Endothelial cell of umbilical vein (primary cell): ENCODE results near the gene PCSK9. TPM values are rescaled to one million over a fixed set of nuclear protein-coding genes. Genes with fewer than 3 reads are reported as not detected.
"Not testable (repeated sequence)": the region's sequence is repeated elsewhere in the genome, so short reads cannot be mapped to it uniquely, and the experiment has no call there.

Experiments
- BruUV-seq: library from RNA; stranded (reverse); fragments of 400-500 nt; replicated peaks from 2 replicates; lab custom pipeline; 2021; lab: Mats Ljungman, UMichigan
- CTCF ChIA-PET: fragments of 300-600, 350-600 bp; sonication (Branson Sonifier 250); formaldehyde crosslinking; loops from one replicate; lab custom pipeline; 2021; ENCODE audit warnings: antibody characterized with exemption, inconsistent platforms; lab: Charles Lee
- POLR2A ChIA-PET: fragments of 300-600, 350-600 bp; sonication (Branson Sonifier 250); formaldehyde crosslinking; loops from one replicate; lab custom pipeline; 2021; ENCODE audit warnings: antibody characterized with exemption, inconsistent platforms; lab: Charles Lee
- DNase-seq: peaks from one replicate; pipeline ENCODE4 v3.0.0-alpha.2; 2011; ENCODE audit warnings: low read depth, low spot score
- FAIRE-seq: peaks from 2 replicates; lab custom pipeline; 2011; peaks lifted over from hg19 to GRCh38; lab: Jason Lieb, UNC
- H2AFZ ChIP-seq: 2 replicates; pipeline ENCODE4 v1.6.0; 2012; ENCODE audit warnings: low read depth, low read length, control low read depth, inconsistent platforms
- H3K27ac ChIP-seq: 2 replicates; pipeline ENCODE4 v1.5.1; 2011; ENCODE audit warnings: low read depth, mild to moderate bottlenecking, control low read depth, low read length, moderate library complexity; ENCODE audit not compliant: insufficient read depth
- H3K27me3 ChIP-seq, 2 experiments: 2 replicates each; pipeline versions ENCODE4 v1.6.0 to v1.6.1; 2011; ENCODE audit warnings: low read length in 2 of 2, mixed read lengths in 1 of 2; ENCODE audit not compliant: control insufficient read depth in 2 of 2, insufficient read depth in 2 of 2
- H3K36me3 ChIP-seq, 2 experiments: 2 replicates in 1 of 2; 3 replicates in 1 of 2; pipeline ENCODE4 v1.5.1; 2011; ENCODE audit warnings: low read length in 2 of 2, mild to moderate bottlenecking in 1 of 2, moderate library complexity in 1 of 2; ENCODE audit not compliant: control insufficient read depth in 2 of 2, insufficient read depth in 2 of 2; ENCODE audit errors: extremely low read depth in 1 of 2
- H3K4me1 ChIP-seq: 3 replicates; pipeline ENCODE4 v1.5.1; 2011; ENCODE audit warnings: mild to moderate bottlenecking, low read length; ENCODE audit not compliant: control insufficient read depth, insufficient read depth; ENCODE audit errors: extremely low read depth
- H3K4me2 ChIP-seq: 2 replicates; pipeline ENCODE4 v1.6.1; 2011; ENCODE audit warnings: low read length, control low read depth, mixed read lengths; ENCODE audit not compliant: insufficient read depth
- H3K4me3 ChIP-seq, 3 experiments: fragments of 200-600 bp in 1 of 3; sonication (generic), shearing (Covaris generic) in 1 of 3; replicated peaks in 1 of 3; 2 replicates each; pipeline ENCODE4 v1.5.1; 2011 to 2016; ENCODE audit warnings: control low read depth in 3 of 3, low read length in 3 of 3, mild to moderate bottlenecking in 2 of 3, inconsistent platforms in 1 of 3, low read depth in 1 of 3, moderate library complexity in 1 of 3; ENCODE audit not compliant: insufficient read depth in 1 of 3
- H3K79me2 ChIP-seq: 2 replicates; pipeline ENCODE4 v1.6.0; 2012; ENCODE audit warnings: low read length, inconsistent platforms; ENCODE audit not compliant: control insufficient read depth, insufficient read depth
- H3K9ac ChIP-seq: replicated peaks from 2 replicates; pipeline ENCODE3; 2011; ENCODE audit warnings: low read length, control low read depth; ENCODE audit not compliant: insufficient read depth; ENCODE audit errors: extremely low read depth
- H3K9me1 ChIP-seq: replicated peaks from 3 replicates; pipeline ENCODE4 v1.6.0; 2011; ENCODE audit warnings: mild to moderate bottlenecking, low read length; ENCODE audit not compliant: control insufficient read depth, insufficient read depth; ENCODE audit errors: extremely low read depth
- H3K9me3 ChIP-seq: replicated peaks from 2 replicates; pipeline ENCODE4 v1.5.1; 2012; ENCODE audit warnings: low read length, inconsistent platforms; ENCODE audit not compliant: control insufficient read depth, insufficient read depth
- H4K20me1 ChIP-seq: replicated peaks from 2 replicates; pipeline ENCODE3; 2011; ENCODE audit warnings: mild to moderate bottlenecking, low read length; ENCODE audit not compliant: control insufficient read depth, insufficient read depth; ENCODE audit errors: extremely low read depth
- JUN ChIP-seq: IDR thresholded peaks from 2 replicates; pipeline ENCODE4 v1.6.1; 2011; ENCODE audit warnings: borderline replicate concordance, low read depth; ENCODE audit not compliant: insufficient read length, insufficient read depth
- POLR2AphosphoS5 ChIP-seq: IDR thresholded peaks from 2 replicates; pipeline ENCODE4 v1.6.1; 2012; ENCODE audit warnings: low read depth, mild to moderate bottlenecking, control low read depth, low read length, moderate library complexity; ENCODE audit not compliant: insufficient read depth
- dilution Hi-C: fragments of 300-500 bp; cut with MboI; formaldehyde crosslinking; loops from one replicate; pipeline ENCODE4 v1.15.0; 2019; ENCODE audit warnings: low sequenced_read_pairs; ENCODE audit not compliant: extremely low pct_ligation_motif_present
- intact Hi-C: fragments of 100-400 bp; cut with micrococcal nuclease; formaldehyde crosslinking; loops from one replicate; pipeline ENCODE4 v1.10.0; 2022
- polyA plus RNA-seq, 4 experiments: library from polyadenylated mRNA; depleted of rRNA in 3 of 4; stranded (reverse) in 3 of 4; unstranded in 1 of 4; fragments of >200 nt; gene quantifications; 2 replicates each; pipeline versions ENCODE4 v1.2.1 to v1.2.3, GENCODE V29; 2011 to 2012; ENCODE audit warnings: missing spikeins in 1 of 4
- total RNA-seq: library from RNA; stranded (reverse); gene quantifications from 2 replicates; pipeline ENCODE4 v1.2.3, GENCODE V29; 2021

PCSK9 gene
- total and polyA plus RNA-seq, 2 donors (not counting 3 experiments of a cell fraction or from before 2014, with no cell fraction given), result 0.17 to 0.35 TPM

DNA sequence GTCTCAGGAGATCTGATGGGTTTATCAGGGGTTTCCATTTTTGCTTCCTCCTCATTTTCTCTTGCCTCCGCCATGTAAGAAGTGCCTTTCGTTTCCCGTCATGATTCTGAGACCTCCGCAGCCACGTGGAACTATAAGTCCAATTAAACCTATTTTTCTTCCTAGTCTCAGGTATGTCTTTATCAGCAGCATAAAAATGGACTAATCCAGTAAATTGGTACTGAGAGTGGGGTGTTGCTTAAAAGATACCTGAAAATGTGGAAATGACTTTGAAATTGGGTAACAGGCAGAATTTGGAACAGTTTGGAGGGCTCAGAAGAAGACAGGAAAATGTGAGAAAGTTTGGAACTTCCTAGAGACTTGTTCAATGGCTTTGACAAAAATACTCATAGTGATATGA, 8.2 kb upstream of the PCSK9 start:
- DNase-seq, FAIRE-seq, H4K20me1 ChIP-seq, H3K9me1 ChIP-seq, H3K4me1 ChIP-seq, BruUV-seq, H3K27ac ChIP-seq, H3K4me3 ChIP-seq, H3K36me3 ChIP-seq, dilution Hi-C loops, H3K9ac ChIP-seq, H3K4me2 ChIP-seq, H3K9me3 ChIP-seq, H3K79me2 ChIP-seq, H2AFZ ChIP-seq, CTCF ChIA-PET, POLR2A ChIA-PET, intact Hi-C loops: not testable (repeated sequence)
- H3K27me3 ChIP-seq, result peaks cover 14 to 19% of the 10 kb centered on the region in 2 experiments

DNA sequence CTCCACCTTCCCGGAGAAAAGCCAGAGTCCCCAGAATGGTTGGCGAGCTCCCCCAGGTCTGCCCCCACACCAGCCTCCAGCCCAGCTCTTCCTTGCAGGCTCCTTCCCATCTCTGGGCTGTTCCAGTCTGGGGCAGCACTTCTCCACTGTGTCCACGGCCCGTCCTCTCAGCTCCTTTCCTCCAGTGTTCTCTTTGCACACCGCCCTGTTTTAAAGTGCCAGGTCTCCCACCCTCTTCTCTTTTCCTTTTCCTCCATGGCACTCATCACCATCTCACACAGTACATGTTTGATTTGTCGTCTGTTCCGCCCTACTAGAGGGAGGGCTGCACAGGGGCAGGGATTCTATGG, 6.1 kb upstream of the PCSK9 start:
- CTCF ChIA-PET, result interaction anchor here (0.8 to 2.4 kb wide), 3 partner anchors 11 to 88 kb away, joined by 3 to 12 read pairs (median 6); no protein-coding TSS in a partner anchor

More for the DNA sequence above, 6.1 kb upstream of the PCSK9 start:
- no peaks in the 10 kb centered on the region for H4K20me1 ChIP-seq
- H2AFZ ChIP-seq, result no peak overlapping the region
- H3K4me1 ChIP-seq, result no peaks in the 10 kb centered on the region
- BruUV-seq, result no TSS peak
- no peaks in the 10 kb centered on the region for H3K9me1 ChIP-seq
- TF ChIP-seq JUN, result no peak
- TF ChIP-seq POLR2AphosphoS5, result no peak
- peaks cover 29 to 40% of the 10 kb centered on the region in 2 experiments for H3K27me3 ChIP-seq
- no peak for DNase-seq
- dilution Hi-C loops (no loop called here), intact Hi-C loops (no loop called here)
- H3K4me3 ChIP-seq, result no peak overlapping the region
- no peak overlapping the region for H3K27ac ChIP-seq
- no peaks in the 10 kb centered on the region for H3K36me3 ChIP-seq
- H3K9me3 ChIP-seq, result no peaks in the 10 kb centered on the region
- H3K79me2 ChIP-seq, result no peaks in the 10 kb centered on the region
- POLR2A ChIA-PET, result interaction anchor here (0.6 kb wide), 1 partner anchor 639 kb away, joined by 3 read pairs; no protein-coding TSS in a partner anchor
- H3K4me2 ChIP-seq, result no peak overlapping the region
- no peak for FAIRE-seq
- H3K9ac ChIP-seq, result no peak overlapping the region
